ENCODE measurements around the gene IGSF22.

IGSF22 gene

DNA sequence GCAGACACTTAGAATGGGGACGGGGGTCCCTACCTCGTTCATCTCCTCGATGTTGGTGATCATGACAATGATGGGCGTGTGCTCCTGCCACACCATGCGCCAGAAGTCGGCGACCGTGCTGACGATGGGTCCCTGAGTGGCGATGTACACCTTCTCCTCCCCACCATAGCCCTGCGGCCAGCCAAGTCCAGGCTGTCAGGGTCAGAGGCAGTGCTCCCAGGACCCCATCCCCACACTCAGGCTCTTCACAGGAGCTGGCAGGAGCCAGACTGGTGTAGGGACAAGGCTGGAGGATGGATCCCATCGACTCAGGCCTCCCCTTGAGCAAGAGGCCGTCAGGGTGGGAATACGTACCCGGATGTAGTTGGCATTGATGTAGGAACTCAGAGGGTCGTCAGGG is 7.2 kb upstream of the IGSF22 start:
- Mint-ChIP-seq H3K9me3 (no peaks in the 10 kb centered on the region), H3K4me1 (ENCODE audit: low read depth) (peaks cover 5% of the 10 kb centered on the region), H3K4me3 (no peak overlapping the region), H3K27me3 (peaks cover 2% of the 10 kb centered on the region), H3K27ac (no peak overlapping the region), H3K36me3 (ENCODE audit: low read depth) (no peaks in the 10 kb centered on the region)
- intact Hi-C loops (cut with micrococcal nuclease) = loop anchor here (5.0 kb wide), 1 partner anchor 146 kb away; the partner anchor contains the start of gene UEVLD

DNA sequence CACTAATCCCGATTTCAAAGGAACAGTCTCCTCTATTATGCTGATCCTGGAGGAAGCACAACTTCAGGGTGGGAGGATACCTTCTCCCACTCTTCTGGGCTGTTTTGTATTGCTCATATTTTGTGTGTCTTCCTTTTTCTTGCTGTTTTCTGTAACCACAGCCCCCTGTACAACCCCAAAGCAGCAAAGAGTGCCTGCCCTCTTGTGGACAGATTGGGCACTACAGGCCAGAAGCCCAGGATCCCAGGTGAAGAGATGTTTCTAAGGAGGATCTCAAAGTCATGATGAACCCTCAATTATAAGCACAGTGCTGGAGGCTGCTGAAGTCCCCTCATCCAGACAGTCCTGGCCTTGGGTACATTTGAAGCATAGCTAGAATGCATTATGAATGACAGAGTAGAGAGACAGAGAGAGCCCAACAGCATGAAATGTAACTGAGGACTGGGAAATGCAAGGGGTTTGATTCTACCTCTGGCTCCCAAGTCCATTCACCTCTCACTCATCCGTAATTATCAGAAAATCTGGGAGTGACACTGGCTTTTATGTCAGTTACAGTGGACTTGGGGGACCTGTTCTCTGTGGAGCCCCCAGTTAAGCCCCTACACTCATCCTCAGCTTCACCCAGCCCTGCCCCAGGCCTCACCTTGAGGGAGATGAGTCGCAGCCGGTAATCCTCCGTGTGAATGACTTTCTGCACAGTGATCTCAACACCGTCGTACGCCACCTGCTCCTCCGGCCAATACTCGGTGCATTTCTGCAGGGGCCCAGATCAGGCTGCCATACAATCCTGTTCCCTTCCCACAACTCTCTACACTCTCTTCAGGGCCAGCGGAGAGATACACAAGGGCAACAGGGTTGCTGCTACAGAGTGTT is 6.2 kb upstream of the IGSF22 start:
- no peak overlapping the region for H3K27ac Mint-ChIP-seq
- H3K27me3 Mint-ChIP-seq = peaks cover 2% of the 10 kb centered on the region

DNA sequence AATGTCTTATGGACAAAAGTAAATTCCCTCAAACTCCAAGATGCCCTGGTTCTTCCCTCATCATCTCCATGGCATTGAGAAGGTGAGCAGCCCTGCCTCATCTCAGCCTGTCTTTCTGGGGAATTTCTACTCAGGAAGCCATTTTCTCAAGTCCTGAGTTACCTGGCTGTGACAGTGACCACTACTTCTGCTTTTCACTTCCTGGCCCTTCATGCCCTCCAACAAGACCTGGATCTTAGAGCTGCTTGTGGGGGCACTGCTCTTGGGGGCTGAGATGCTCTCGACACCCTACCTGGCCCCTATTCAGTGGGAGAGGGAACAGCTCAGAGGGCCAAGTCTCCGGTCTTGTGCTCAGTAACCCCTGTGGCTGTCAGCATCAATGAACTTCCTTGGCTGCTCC is 5.5 kb upstream of the IGSF22 start:
- no peak overlapping the region for H3K4me3 Mint-ChIP-seq
- peaks cover 2% of the 10 kb centered on the region for H3K27me3 Mint-ChIP-seq
- intact Hi-C loops (cut with micrococcal nuclease) = loop anchor here (5.0 kb wide), 1 partner anchor 144 kb away; the partner anchor contains the start of gene UEVLD
- H3K9me3 Mint-ChIP-seq = no peaks in the 10 kb centered on the region
- no peak overlapping the region for H3K27ac Mint-ChIP-seq
- peaks cover 12% of the 10 kb centered on the region for H3K4me1 Mint-ChIP-seq (ENCODE audit: low read depth)
- H3K36me3 Mint-ChIP-seq (ENCODE audit: low read depth) = no peaks in the 10 kb centered on the region

More for the DNA sequence above, 6.2 kb upstream of the IGSF22 start:
- Mint-ChIP-seq H3K4me1 (ENCODE audit: low read depth) (peaks cover 12% of the 10 kb centered on the region), H3K4me3 (no peak overlapping the region), H3K9me3 (no peaks in the 10 kb centered on the region), H3K36me3 (ENCODE audit: low read depth) (no peaks in the 10 kb centered on the region)
- intact Hi-C loops (cut with micrococcal nuclease) = loop anchor here (5.0 kb wide), 1 partner anchor 145 kb away; the partner anchor contains the start of gene UEVLD

DNA sequence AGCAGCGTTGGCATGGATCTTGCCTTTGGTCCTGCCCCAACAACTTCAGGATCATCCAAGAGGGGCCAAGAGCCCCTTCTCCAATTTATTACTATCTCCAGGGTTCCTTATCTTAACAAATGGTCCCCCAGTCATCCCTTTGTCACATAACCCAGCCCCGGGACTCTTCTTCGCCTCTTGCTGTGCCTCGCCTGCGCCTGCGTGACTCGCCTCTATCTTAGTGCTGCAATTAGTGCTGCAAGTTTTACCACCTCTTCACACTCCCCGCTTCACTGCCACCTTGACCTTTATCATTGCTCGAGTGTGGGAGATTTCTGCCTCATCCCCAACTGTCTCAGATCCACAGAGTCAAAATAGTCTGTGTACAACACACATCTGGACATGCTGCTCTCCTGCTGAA is 4.0 kb upstream of the IGSF22 start:
- Mint-ChIP-seq H3K9me3 (no peaks in the 10 kb centered on the region), H3K36me3 (ENCODE audit: low read depth) (no peaks in the 10 kb centered on the region), H3K27ac (no peak overlapping the region), H3K4me1 (ENCODE audit: low read depth) (peaks cover 12% of the 10 kb centered on the region), H3K27me3 (peaks cover 1% of the 10 kb centered on the region), H3K4me3 (no peak overlapping the region)
- intact Hi-C loops (cut with micrococcal nuclease) = loop anchor here (5.0 kb wide), 1 partner anchor 143 kb away; the partner anchor contains the start of gene UEVLD

DNA sequence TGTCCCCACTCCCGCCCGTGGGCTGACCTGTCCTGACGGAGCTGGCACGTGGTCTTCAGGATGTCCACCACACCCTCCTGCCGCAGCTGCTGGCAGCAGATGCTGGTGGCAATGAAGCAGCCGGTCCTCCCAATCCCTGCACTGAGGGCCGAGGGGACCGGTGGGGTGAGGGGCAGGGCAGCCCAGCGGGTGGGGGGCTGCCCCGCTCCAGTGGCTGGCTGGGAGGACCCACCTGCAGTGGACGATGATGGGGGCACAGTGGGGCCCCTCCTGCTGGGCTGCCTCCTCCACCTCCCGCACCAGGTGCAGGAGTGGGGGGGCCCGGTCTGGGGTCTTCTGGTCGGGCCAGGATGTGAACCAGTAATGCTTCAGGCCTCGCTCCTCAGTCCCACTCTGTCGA is 3.4 kb upstream of the IGSF22 start:
- peaks cover 12% of the 10 kb centered on the region for H3K4me1 Mint-ChIP-seq (ENCODE audit: low read depth)
- intact Hi-C loops (cut with micrococcal nuclease) = no loop called here
- peaks cover 1% of the 10 kb centered on the region for H3K27me3 Mint-ChIP-seq
- H3K27ac Mint-ChIP-seq = no peak overlapping the region
- no peak overlapping the region for H3K4me3 Mint-ChIP-seq
- no peaks in the 10 kb centered on the region for H3K9me3 Mint-ChIP-seq
- H3K36me3 Mint-ChIP-seq (ENCODE audit: low read depth) = no peaks in the 10 kb centered on the region

DNA sequence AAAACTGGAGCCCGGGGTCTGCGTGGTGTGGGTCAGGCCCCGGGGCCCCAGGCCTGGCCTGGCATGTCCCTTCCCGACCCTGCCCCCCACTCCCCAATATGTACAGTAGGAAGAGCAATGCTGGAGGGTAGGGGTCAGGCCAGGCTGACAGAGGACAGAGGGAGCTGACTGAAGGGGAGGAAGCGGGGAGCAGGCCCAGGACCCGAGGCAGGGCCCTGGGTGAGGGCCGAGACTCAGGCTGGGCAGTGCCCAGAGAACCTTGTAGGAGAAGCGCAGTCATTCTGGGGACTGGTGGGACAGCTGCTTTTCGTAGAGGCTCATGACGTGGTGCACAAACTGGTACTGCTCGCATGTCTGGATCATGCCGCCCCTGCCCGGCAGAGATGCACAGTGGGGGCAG is 2.7 kb upstream of the IGSF22 start:
- H3K4me1 Mint-ChIP-seq (ENCODE audit: low read depth) = peaks cover 12% of the 10 kb centered on the region
- no peaks in the 10 kb centered on the region for H3K36me3 Mint-ChIP-seq (ENCODE audit: low read depth)
- no peaks in the 10 kb centered on the region for H3K9me3 Mint-ChIP-seq
- H3K27me3 Mint-ChIP-seq = peaks cover 1% of the 10 kb centered on the region
- no peak overlapping the region for H3K4me3 Mint-ChIP-seq
- H3K27ac Mint-ChIP-seq = no peak overlapping the region
- intact Hi-C loops (cut with micrococcal nuclease) = no loop called here

DNA sequence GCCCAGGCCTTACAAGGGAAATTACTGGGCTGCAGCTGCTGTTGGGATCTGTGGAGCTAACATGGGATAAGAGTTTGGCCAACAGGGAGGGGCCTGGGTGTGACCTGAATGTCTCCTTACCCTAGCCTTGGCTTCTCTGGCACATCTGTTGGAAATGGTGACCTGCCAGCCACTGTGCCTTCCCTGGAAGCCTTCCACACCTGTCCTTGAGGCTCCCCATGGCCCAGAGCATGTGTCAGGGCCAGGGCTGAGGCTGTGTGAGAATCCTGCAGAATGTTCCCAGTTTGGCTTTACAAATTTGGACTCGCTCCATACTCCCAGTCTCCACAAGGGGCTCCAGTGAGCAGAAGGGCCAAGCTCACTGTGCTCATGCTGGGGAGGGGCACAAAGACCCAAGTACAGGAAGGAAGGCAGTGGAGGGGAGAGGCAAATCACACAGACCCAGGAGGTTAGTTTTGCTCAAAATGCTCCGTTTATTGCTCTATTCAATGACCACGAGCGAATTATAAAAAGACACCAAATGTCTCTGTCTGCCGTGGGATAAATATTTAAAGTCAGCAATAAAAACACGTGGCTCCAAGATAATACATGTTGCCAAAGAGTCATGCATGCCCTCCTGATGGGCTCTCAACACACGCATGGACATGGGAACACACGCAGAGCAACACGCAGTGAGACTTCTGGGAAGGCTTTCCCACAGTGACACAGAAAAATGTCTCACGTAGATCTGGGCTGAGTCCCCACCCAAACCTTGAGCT is 1.7 kb upstream of the IGSF22 start:
- H3K9me3 Mint-ChIP-seq = no peaks in the 10 kb centered on the region
- H3K36me3 Mint-ChIP-seq (ENCODE audit: low read depth) = no peaks in the 10 kb centered on the region
- H3K4me3 Mint-ChIP-seq = no peak overlapping the region
- H3K27me3 Mint-ChIP-seq = peaks cover 1% of the 10 kb centered on the region
- peaks cover 12% of the 10 kb centered on the region for H3K4me1 Mint-ChIP-seq (ENCODE audit: low read depth)
- intact Hi-C loops (cut with micrococcal nuclease) = no loop called here
- H3K27ac Mint-ChIP-seq = no peak overlapping the region

DNA sequence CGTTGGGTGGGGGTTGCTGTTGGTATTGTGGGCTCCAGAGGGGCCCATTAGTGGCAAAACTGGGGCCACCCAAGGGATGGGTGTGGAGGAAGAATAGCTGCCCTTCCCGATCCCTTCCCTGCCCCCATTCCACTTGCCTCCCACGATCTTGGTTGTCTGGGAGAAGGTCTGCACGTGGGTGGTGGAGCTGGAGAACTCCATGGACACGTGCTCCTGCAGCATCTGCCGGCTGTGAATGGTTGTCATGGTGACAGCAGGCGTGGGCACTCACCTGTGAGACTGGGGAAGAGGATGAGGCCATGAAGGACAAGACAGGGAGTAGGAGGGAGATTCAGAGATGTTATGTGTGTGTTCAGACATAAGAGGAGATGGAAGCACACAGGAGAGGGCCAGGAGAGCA is 2.0 kb downstream of the IGSF22 start:
- Mint-ChIP-seq H3K4me1 (ENCODE audit: low read depth) (peaks cover 25% of the 10 kb centered on the region), H3K4me3 (no peak overlapping the region), H3K36me3 (ENCODE audit: low read depth) (no peaks in the 10 kb centered on the region), H3K27me3 (peaks cover 26% of the 10 kb centered on the region), H3K9me3 (no peaks in the 10 kb centered on the region), H3K27ac (no peak overlapping the region)
- intact Hi-C loops (cut with micrococcal nuclease) = no loop called here

DNA sequence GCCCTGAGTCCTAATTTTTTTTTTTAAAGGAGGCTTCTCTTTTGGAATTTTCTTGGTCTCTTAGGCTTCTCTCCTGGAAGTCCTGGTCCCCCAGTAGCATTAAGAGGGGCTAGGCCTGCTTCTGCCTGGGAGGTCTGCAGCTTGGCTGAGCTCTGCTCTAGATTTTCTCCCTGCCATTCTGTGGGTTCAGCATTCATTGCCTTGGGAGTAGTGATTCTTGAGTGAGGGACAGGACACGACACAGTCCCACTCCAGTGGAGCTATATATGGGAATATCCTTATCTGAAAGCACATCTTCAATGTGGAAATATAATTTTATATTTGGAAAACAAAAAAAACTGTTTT is 3.7 kb downstream of the IGSF22 start:
- Mint-ChIP-seq H3K4me3 (no peak overlapping the region), H3K27me3 (peaks cover 30% of the 10 kb centered on the region)
- intact Hi-C loops (cut with micrococcal nuclease) = no loop called here

DNA sequence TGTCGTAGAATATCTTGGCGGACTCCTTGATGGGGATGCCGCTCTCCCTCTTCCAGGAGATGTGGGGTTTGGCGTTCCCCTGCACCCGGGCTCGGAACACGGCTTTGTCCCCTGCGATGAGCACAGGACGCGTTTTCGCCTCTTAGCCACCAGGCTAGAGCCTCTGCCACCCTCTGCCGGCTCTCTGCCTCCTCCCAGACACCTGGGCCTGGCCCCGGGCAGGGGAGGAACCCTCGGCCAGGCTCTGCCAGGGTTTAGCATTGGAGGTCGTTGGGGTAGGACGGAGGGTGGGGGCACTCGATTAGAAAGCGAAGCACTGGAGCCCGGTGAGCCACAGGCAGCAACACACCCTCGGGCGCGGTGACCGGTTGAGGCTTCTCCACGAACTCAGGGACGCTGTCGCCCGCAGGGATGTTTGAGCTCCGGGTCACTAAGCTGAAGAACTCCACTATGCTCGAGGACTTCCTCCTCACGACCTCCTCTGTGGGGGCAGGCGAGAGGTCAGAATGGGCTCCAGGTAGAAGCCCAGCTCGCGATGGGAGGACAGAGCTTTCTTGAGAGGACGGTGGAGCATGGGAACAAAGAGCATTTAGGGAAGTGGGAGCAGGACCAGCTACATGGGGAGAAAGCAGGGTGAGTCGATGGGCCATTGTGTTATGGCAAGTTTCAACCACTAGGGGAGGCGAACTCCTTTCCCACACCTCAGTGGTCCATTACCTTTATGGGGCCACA is 4.3 kb downstream of the IGSF22 start:
- Mint-ChIP-seq H3K27ac (no peak overlapping the region), H3K36me3 (ENCODE audit: low read depth) (no peaks in the 10 kb centered on the region), H3K4me3 (peak overlapping the region; percentile 78), H3K4me1 (ENCODE audit: low read depth) (peaks cover 18% of the 10 kb centered on the region), H3K27me3 (peaks cover 30% of the 10 kb centered on the region), H3K9me3 (no peaks in the 10 kb centered on the region)
- intact Hi-C loops (cut with micrococcal nuclease) = no loop called here

More for the DNA sequence above, 3.7 kb downstream of the IGSF22 start:
- H3K4me1 Mint-ChIP-seq (ENCODE audit: low read depth) = peaks cover 19% of the 10 kb centered on the region
- H3K27ac Mint-ChIP-seq = no peak overlapping the region
- no peaks in the 10 kb centered on the region for H3K36me3 Mint-ChIP-seq (ENCODE audit: low read depth)
- H3K9me3 Mint-ChIP-seq = no peaks in the 10 kb centered on the region

DNA sequence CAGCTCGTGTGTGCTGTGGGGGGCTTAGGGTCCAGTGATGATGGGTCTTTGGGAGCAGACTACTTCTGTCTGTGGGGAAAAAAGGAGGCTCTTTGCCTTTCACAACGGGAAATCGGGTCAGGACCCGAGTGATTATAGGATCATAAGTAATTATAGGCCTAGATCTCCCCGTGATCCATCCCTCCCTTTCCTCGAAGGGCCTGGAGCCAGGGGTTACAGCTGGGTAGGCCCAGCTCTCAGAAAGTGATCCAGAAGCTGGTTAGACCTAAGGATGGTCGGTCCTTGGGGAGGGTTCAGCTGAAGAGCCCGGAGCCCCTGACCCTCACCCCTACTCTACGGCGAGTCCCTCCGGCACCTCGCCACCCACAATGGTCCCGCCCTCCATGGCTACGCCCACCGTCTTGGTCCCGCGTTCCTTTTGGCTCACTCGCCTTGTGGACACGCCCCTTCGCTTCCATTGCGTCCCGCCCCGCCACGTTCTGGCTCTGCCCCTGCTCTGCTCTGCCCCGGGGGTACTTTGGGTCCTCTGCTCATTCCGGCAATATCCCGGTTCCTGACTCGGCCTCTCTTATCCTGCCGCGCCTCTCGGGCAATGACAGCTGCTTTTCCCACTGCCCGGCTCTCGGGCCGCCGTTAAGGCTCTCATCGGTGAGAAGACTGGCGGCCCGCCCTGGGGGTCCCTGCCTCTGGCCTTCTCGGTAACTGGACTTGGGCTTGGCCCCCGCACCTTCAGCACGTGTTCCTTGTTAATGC is 5.0 kb downstream of the IGSF22 start:
- Mint-ChIP-seq H3K4me3 (peak overlapping the region; percentile 78), H3K27ac (no peak overlapping the region), H3K36me3 (ENCODE audit: low read depth) (no peaks in the 10 kb centered on the region), H3K9me3 (no peaks in the 10 kb centered on the region), H3K4me1 (ENCODE audit: low read depth) (peaks cover 18% of the 10 kb centered on the region), H3K27me3 (peaks cover 30% of the 10 kb centered on the region)
- intact Hi-C loops (cut with micrococcal nuclease) = no loop called here

DNA sequence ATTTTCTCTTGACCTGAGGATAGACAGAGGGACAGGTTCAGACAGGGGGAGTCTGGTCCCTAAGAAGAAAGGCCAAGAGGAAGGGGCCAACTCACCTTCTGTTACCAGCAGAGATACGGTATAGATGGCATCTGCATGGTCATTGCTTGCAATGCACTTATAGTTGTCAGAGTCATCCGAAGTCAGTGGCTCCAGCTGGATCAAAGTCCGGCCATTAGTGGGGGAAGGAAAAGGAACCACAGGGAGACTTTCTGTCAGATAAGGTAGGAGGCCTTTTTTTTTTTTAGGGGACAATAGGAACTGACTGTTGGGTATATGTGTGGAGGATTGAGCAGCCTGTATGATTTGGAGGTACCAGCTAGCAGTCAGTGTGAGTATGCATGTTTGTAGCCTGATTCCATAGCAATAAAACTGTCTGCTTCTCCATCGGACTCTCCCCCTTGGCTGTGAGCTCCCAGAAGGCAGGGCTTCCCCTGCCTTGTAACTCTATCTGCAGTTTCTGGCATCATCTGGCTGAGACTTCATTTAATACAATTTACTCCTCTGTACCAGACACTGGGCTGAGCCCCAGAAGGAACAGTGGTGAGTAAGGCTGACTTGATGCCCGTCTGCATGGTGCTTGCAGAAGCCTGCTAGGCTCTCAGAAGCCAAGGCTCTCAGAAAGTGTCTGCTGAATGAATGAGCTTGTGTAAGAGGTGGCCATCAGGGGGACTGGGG is 5.7 kb downstream of the IGSF22 start:
- Mint-ChIP-seq H3K27ac (no peak overlapping the region), H3K27me3 (peaks cover 28% of the 10 kb centered on the region), H3K9me3 (no peaks in the 10 kb centered on the region), H3K4me1 (ENCODE audit: low read depth) (peaks cover 18% of the 10 kb centered on the region), H3K36me3 (ENCODE audit: low read depth) (no peaks in the 10 kb centered on the region), H3K4me3 (no peak overlapping the region)
- intact Hi-C loops (cut with micrococcal nuclease) = no loop called here

DNA sequence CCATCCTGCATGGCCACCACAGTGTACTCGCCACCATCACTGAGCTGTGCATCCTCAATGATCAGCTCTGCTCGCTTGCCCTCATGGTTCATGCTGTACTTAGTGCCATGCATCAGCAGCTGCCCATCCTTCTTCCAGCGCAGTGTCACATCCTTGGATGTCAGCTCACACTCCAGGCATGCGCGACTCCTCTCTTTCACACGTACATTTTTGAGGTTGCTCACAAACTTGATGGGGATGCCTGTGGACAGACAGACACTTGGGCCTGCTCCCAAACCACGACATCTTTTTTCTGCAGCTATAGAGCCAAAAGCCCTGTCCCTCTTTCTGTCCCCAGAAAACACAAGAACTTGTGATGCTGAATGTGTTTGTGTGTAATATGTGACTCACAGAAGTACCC is 10.5 kb downstream of the IGSF22 start:
- no peaks in the 10 kb centered on the region for H3K36me3 Mint-ChIP-seq (ENCODE audit: low read depth)
- H3K27ac Mint-ChIP-seq = no peak overlapping the region
- peaks cover 1% of the 10 kb centered on the region for H3K4me1 Mint-ChIP-seq (ENCODE audit: low read depth)
- H3K4me3 Mint-ChIP-seq = no peak overlapping the region
- peaks cover 23% of the 10 kb centered on the region for H3K27me3 Mint-ChIP-seq
- intact Hi-C loops (cut with micrococcal nuclease) = no loop called here
- no peaks in the 10 kb centered on the region for H3K9me3 Mint-ChIP-seq
